ENCODE data around the gene FHL2. TPM values are rescaled to one million over a fixed set of nuclear protein-coding genes. Genes with fewer than 3 reads are reported as not detected.

Gene FHL2
- total RNA-seq, 2 donors from 2014 or later, result 77.6 to 107 TPM

GRCh38 chr2:105393373-105394055 lies 5.3 kb downstream of the FHL2 start:
- no peak overlapping the region for H3K27ac ChIP-seq
- H3K4me3 ChIP-seq, result no peak overlapping the region
- H3K27me3 ChIP-seq (replicated peaks; ENCODE audit: insufficient read depth), result no peaks in the 10 kb centered on the region
- no peak for TF ChIP-seq CTCF (IDR thresholded peaks at IDR 0.05)
- H3K9me3 ChIP-seq, result no peaks in the 10 kb centered on the region
- peaks cover 15 to 68% of the 10 kb centered on the region in 2 donors for H3K4me1 ChIP-seq (ENCODE audit: control insufficient read depth in 1 of 2, low read depth in 2 of 2)
- DNase-seq (ENCODE audit: low spot score) (no peak), ATAC-seq (ENCODE audit: insufficient number of reproducible peaks, low FRiP score, low read depth) (no peak)
- H3K36me3 ChIP-seq, result no peaks in the 10 kb centered on the region

DNA sequence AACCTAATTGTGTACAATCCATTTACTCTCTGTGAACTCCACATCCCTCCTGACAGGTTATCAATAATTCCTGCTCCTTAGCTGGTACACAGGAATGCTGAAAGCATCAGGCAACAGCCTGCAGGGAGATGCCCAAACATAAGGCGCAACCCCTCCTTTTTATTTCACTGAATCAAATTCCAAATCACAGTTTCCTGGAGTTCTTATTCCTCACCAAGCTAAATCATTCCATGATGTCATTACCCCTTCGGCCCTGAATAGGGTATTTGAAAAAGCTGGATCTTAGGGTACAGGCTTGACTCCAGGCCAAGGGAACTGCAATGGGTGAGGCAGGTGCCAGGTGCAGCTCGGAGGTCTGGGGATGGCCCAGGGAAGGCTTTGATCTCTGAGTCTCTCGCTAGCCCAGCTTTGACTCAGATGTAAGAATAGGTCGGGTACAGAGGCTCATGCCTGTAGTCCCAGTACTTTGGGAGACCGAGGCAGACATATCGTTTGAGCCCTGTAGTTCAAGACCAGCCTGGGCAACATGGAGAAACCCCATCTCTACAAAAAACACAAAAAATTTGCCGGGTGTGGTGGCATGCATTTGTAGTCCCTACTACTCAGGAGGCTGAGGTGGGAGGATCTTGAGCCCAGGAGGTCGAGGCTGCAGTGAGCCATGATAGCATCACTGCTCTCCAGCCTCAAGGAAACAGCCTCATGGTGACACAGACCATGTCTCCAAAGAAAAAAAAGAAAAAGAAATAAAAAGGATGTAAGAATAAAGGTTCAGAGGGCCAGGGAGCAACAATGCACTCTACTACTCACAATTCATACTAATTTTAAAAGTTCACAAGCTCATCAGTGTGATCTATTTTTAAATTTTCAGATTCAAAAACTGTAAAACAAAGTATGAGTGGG lies 6.8 kb downstream of the FHL2 start:
- DNase-seq (ENCODE audit: low spot score) (no peak), ATAC-seq (ENCODE audit: insufficient number of reproducible peaks, low FRiP score, low read depth) (no peak)
- TF ChIP-seq CTCF (IDR thresholded peaks at IDR 0.05), result no peak
- Histone ChIP-seq H3K4me1 (ENCODE audit: control insufficient read depth in 1 of 2, low read depth in 2 of 2) (peaks cover 17 to 67% of the 10 kb centered on the region in 2 donors), H3K27ac (no peak overlapping the region), H3K36me3 (no peaks in the 10 kb centered on the region), H3K9me3 (no peaks in the 10 kb centered on the region), H3K4me3 (no peak overlapping the region), H3K27me3 (replicated peaks; ENCODE audit: insufficient read depth) (no peaks in the 10 kb centered on the region)

DNA sequence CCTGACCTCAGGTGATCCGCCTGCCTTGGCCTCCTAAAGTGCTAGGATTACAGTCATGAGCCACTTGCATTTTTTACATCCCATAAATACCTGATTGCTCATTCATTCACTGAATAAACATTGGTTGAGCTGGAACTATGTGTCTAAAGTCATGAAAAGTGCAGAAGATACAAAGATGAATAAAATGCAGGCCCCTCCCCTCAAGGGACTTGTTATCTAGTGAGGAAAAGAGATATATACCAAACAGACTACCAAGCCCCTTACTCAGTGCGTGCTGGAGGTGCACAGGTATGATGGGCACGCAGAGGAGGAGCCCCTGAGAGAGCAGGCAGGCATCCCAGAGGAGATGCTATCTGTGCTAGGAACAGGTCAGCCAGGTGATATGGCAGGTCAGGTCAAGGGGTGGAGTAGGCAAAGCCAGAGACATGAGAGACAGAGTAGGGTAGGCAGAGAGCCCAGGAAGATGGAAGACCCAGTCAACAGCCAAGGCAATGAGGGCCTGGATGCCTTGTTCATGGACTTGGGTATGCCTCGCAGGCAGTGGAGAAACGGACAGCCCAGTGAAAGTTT lies 7.7 kb downstream of the FHL2 start:
- no peak for TF ChIP-seq CTCF (IDR thresholded peaks at IDR 0.05)
- no peaks in the 10 kb centered on the region for H3K27me3 ChIP-seq (replicated peaks; ENCODE audit: insufficient read depth)
- peaks cover 14 to 61% of the 10 kb centered on the region in 2 donors for H3K4me1 ChIP-seq (ENCODE audit: control insufficient read depth in 1 of 2, low read depth in 2 of 2)
- no peaks in the 10 kb centered on the region for H3K36me3 ChIP-seq
- DNase-seq (ENCODE audit: low spot score), result no peak
- no peak for ATAC-seq (ENCODE audit: insufficient number of reproducible peaks, low FRiP score, low read depth)
- no peaks in the 10 kb centered on the region for H3K9me3 ChIP-seq
- H3K4me3 ChIP-seq, result no peak overlapping the region
- H3K27ac ChIP-seq, result no peak overlapping the region

GRCh38 chr2:105390454-105390853 lies 8.4 kb downstream of the FHL2 start:
- peaks cover 14 to 61% of the 10 kb centered on the region in 2 donors for H3K4me1 ChIP-seq (ENCODE audit: control insufficient read depth in 1 of 2, low read depth in 2 of 2)
- no peak for ATAC-seq (ENCODE audit: insufficient number of reproducible peaks, low FRiP score, low read depth)
- no peak for DNase-seq (ENCODE audit: low spot score)

More at GRCh38 chr2:105390454-105390853, 8.4 kb downstream of the FHL2 start:
- no peak overlapping the region for H3K27ac ChIP-seq
- H3K27me3 ChIP-seq (replicated peaks; ENCODE audit: insufficient read depth), result no peaks in the 10 kb centered on the region
- H3K36me3 ChIP-seq, result peaks cover 5% of the 10 kb centered on the region
- H3K9me3 ChIP-seq, result no peaks in the 10 kb centered on the region
- no peak for TF ChIP-seq CTCF (IDR thresholded peaks at IDR 0.05)
- no peak overlapping the region for H3K4me3 ChIP-seq
